ENCODE data around the gene SZT2.

DNA sequence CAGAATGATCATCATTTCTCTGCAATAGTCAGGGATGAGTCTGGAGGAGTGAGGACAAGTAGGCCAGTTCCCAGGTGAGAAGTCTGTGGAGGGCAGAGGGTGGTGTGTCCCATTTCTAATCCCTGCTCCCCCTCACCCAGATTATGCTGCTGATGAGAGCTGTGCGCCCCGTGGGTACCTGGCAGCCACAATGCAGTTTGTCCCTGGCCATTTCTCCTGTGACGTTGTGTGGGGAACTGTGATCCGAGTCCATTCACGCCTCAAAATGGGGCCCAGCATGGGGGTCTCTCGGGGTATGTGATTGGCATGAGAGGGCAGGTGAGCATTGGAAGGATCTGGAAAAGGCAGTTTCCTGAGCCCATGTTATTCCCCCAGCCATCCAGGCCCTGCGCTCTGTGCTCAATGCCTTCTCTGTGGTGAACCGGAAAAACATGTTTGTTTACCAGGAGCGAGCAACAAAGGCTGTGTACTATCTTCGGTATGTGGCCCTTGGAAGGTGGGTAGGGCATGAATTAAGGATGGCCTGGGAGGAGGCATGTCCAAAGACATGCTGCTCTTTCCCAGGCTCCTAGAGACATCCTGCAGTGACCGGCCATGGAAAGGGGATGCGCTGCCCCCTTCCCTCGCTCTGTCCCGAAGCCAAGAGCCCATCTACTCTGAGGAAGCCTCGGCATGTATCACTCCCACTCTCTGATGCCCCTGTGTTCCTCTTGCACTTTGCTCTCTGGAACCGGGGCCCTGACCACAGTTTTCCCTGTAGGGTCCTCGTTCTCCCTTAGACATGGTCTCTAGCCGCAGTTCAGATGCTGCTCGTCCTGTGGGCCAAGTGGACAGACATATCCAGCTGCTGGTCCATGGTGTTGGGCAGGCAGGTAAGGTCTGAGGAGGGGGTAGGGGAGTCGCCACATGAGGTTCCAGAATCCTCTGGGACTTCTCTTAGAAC, 47.6 kb downstream of the SZT2 start:
- TF ChIP-seq, protein P1, sequence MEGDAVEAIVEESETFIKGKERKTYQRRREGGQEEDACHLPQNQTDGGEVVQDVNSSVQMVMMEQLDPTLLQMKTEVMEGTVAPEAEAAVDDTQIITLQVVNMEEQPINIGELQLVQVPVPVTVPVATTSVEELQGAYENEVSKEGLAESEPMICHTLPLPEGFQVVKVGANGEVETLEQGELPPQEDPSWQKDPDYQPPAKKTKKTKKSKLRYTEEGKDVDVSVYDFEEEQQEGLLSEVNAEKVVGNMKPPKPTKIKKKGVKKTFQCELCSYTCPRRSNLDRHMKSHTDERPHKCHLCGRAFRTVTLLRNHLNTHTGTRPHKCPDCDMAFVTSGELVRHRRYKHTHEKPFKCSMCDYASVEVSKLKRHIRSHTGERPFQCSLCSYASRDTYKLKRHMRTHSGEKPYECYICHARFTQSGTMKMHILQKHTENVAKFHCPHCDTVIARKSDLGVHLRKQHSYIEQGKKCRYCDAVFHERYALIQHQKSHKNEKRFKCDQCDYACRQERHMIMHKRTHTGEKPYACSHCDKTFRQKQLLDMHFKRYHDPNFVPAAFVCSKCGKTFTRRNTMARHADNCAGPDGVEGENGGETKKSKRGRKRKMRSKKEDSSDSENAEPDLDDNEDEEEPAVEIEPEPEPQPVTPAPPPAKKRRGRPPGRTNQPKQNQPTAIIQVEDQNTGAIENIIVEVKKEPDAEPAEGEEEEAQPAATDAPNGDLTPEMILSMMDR (IDR thresholded peaks at IDR 0.05; ENCODE audit: insufficient read depth, low read length, poor library complexity, severe bottlenecking), result no peak
- no peak for TF ChIP-seq EZH2phosphoT487 (conservative IDR thresholded peaks at IDR 0.05; ENCODE audit: low read length)

Measured in SU-DHL-6 (cell line).